GM19099 (cell line): ENCODE data around the gene RNF149.

ENCODE experiments used
- POLR2A ChIP-seq: IDR thresholded peaks from 3 replicates; pipeline ENCODE4 v1.6.1; 2011; ENCODE audit warnings: low read depth; ENCODE audit not compliant: insufficient read length; ENCODE audit errors: extremely low read depth

RNF149 gene

DNA sequence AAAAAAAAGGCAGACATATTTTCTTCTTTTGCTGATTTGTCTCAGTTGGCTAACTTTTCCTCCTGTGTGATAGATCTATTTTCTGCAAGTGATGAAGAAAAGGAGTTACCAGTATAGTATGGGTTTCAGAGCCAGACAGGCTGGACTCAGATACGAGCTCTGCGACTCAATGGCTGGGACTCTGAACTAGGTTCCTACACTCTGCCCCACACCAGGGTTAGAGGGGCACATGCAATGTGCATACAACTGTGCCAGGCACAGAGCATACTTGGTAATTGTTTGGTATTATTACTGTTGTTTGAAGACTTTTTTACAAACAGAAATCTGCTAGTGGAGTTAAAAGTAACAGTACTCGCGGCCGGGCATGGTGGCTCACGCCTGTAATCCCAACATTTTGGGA is 21.8 kb downstream of the RNF149 start:
- no peak for TF ChIP-seq POLR2A

DNA sequence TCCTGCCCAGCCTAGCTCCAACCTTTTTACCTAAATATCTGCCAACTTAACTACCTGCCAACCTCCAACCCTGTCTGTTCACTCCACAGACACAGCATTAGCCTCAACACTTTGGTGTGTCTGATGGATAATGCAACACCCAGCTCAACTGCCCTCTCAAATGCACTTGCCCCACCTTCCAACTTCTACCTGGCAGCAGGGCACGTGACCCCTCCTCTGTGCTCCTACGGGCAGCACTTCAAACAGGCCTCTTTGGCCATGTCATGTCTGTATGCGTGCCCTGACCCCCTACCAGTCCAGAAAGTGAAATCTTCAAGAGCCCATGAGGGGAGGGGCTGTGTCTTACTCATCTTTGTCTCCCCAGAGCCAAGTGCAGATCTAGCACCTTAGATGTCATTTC is 25.5 kb downstream of the RNF149 start:
- TF ChIP-seq POLR2A, result no peak

DNA sequence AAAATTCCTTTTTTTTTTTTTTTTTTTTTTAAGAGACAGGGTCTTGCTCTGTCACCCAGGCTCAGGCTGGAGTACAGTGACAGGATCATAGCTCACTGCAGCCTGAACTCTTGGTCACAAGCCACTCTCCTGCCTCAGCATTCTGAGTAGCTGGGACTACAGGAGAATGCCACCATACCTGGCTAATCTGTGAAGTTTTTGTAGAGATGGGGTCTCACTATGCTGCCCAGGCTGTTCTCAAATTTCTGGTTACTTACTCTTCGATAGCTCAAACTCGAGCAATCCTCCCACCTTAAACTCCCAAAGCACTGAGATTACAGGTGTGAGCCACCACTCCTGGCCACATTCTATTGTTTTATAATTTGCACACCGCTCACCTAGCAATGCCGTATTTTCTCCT is 27.0 kb downstream of the RNF149 start:
- no peak for TF ChIP-seq POLR2A

DNA sequence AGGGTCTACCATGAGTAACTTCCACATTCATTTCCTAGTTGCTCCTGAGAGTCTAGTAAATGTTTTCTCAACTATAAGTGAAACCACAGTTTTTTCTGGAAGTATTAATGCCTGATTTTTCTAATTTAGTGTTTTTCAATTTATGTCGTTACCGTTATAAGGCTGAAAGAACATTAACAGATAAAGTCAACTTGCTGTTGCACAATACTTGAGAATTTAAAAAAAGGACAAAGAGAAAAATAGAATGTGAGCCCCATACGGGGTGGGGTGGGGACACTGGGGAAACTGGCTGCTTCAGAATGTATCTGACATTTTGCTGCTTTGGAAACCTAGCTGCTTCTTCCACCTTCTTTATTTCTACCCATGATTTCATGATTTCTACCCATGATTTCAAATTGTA is 29.6 kb downstream of the RNF149 start:
- TF ChIP-seq POLR2A, result no peak

DNA sequence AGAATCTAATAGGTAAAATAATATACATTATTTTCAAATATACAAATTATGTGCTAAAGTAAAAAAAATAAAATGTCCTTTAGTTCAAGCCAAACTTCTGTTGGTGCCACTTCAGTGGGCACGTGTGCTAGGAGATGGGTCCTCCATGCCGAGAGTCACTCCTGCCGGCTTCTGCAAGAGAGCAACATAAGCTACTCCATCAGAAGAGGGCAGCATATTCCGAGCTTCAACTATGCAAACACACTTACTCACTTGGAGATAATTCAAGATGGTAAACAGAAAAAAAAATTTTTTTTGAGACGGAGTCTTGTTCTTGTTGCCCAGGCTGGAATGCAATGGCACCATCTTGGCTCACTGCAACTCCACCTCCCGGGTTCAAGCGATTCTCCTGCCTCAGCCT is 31.4 kb downstream of the RNF149 start:
- TF ChIP-seq POLR2A, result no peak

GRCh38 chr2:101274142-101274541 is 34.4 kb downstream of the RNF149 start:
- no peak for TF ChIP-seq POLR2A

DNA sequence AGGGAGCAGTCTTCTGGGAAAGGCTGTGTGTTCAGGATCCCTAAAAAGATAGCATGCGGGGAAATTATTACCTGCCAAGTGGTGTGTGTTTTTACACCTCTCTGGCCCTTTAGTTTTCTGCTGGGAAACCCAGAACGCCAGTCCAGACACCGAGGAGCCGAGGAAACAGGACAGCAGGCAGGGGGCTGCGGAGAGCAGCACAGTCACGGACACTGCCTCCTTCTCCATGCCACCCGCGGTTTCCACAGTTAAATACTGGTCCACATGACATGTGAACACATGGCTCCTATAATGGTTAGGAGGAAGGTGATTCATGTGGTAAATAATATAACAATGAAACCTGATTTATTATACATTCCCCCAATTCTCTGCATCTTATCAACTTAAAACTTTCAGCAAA is 35.4 kb downstream of the RNF149 start:
- no peak for TF ChIP-seq POLR2A

GRCh38 chr2:101272045-101272784 is 36.3 kb downstream of the RNF149 start:
- TF ChIP-seq POLR2A, result no peak

DNA sequence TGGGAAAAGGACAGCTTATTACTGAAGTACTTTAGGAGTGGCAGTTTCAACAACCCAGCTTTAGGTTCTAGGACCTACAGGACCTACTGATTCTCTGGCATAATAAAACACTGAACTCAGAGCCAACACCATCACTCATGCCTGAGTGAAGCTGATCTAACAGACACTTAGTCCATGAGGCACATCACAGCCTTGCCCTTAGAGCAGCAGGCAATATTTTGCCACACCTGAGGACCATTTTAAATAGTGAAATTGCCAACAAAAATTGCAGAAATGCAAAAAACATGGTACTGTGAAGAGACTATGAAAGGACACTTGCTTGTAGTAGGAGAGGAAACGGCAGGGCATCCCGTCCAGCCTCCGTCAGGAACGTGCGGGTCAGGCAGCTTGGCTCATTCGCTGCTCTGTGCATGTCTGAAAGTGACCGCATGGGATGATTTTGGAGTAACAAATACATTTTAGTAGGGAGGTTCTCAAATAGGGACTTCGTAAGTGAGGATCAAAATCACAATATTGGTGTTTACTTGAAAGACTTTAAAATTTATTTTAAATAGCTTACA is 37.7 kb downstream of the RNF149 start:
- no peak for TF ChIP-seq POLR2A

DNA sequence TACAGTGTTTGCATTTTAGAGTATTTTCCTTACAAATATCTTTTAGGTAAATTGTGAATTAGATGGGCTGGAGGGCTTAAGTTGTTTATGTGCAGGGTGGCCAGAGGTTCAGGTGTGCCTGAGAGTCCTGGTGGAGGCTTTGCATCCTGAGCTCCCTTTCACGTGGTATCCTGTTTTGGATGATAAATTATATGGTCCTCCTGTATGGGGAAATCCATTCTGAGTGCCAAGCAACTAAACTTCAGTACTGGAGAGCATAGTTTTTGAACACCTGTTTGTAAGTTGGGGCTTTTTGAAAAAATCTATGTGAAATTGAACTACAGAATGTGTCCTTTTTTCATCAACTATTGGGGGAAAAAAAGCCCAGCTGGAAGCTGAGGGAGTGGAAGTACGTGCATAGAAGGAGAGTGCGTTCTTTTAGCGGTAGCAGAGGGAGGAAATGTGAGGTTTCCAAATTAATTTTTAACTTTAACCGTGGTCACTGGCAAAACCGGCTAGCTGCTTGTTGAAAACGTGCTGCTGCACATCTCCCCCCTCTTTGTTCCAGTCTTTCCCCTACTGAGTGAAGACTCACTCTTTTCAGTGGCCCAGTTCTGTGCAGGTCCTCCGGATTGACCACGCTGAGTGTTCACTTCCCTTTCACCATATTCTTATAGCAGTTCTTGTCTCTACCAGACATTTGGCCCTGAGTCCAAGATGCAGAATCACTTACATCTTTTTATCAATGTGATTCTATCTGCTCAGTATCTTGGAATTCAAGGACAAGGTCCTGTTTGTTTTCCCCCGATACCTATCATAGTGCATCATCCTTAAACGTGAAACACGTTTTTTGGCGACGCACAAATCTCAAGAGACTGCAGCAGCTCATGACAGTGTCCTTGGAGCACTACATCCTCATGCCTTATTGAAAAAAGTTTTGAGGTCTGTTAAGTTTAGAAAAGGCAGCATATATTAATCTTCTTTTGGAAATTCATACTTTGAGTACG is 40.5 kb downstream of the RNF149 start:
- no peak for TF ChIP-seq POLR2A

DNA sequence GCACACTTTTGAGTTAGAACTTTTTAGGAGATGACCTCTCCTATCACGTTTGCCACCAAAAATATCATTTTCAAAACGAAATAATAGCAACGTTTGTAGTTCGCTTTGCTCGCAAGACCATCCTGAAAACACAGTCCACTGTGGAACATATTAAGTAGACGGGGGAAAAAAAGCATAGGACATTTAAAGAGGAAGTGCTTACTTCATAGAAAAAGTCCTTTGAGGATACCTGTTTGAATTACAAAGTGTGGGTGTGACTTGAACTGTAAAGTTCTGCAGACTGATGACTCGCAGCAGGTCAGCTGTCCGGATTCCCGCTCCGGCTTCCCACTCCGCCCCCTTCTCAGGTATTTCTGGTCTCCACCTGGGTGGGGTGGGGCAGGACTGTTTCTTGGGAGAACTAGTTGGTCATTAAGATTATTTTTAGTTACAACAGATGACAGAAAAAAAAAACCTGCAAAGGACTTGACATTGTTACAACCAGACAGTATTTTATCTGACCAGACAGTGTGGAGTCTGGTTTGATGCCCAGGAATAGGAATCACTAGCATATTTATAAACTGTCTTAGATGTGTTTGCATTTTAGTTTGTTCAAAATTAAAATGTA is 42.5 kb downstream of the RNF149 start:
- no peak for TF ChIP-seq POLR2A

- no peak for TF ChIP-seq POLR2A
These were observed 44.1 kb downstream of the RNF149 start for GRCh38 chr2:101264360-101264939.

DNA sequence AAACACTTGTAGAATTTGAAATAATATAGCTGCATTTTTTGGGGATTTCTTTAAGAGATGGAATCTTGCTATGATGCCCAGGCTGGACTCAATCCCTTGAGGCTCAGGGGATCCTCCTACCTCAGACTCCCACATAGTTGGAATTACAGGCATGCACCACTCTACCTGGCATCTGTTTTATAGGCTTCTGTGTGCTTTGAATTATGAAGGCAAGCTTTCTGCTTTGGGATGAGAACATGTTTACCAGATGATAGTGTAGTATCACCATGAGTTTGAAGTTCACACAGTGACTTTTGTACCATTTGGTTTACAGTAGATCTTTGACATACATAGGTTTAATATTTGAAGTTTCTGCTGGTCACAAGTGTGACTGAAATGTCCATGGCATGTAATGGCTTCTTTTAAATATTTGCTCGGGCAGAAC is 45.1 kb downstream of the RNF149 start:
- TF ChIP-seq POLR2A, result no peak

GRCh38 chr2:101262142-101262541 is 46.4 kb downstream of the RNF149 start:
- no peak for TF ChIP-seq POLR2A

DNA sequence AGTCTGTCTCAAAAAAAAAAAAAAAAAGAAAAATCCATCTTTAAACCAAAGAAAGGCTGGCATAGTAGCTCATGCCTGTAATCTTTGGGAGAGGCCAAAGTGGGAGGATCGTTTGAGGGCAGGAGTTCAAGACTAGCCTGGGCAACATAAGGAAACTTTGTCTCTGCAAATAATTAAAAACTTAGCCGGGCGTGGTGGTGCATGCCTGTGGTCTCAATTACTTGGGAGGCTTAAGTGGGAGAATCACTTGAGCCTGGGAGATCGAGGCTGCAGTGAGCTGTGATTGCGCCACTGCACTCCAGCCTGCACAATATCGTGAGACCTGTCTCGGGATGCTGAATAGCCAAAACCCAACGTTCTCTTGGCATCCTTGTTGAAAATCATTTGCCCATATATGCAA is 49.7 kb downstream of the RNF149 start:
- TF ChIP-seq POLR2A, result no peak

GRCh38 chr2:101256316-101256715 is 52.2 kb downstream of the RNF149 start:
- TF ChIP-seq POLR2A, result no peak

GRCh38 chr2:101255501-101255900 is 53.0 kb downstream of the RNF149 start:
- no peak for TF ChIP-seq POLR2A
